ENCODE measurements around the gene EYA3. TPM values are rescaled to one million over a fixed set of nuclear protein-coding genes. Genes with fewer than 3 reads are reported as not detected.

The EYA3 gene
- polyA plus RNA-seq, 6 donors from 2014 or later = 5.2 to 26.3 (median 7.6) TPM

DNA sequence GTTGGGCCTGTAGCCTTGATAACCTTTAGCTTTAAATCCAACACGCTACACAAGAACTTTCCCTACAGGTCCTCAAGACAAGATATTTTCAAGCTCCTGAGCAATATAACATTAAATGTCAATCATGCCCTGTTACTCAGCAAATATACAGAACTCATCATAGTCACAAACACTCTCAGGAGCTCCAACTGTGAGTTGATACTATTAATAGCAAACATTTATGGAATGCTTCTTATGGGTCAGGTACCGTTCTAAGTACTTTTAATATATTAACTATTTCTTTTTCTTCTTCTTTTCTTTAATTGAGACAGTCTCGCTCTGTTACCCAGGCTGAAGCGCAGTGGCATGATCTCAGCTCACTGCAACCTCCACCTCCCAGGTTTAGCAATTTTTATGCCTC, 10.1 kb downstream of the EYA3 start:
- Mint-ChIP-seq H3K36me3 (no peaks in the 10 kb centered on the region), H3K4me1 (peaks cover 10 to 18% (median 15%) of the 10 kb centered on the region in 3 donors), H3K9me3 (no peaks in the 10 kb centered on the region), H3K27me3 (no peaks in the 10 kb centered on the region), H3K4me3 (no peak overlapping the region), H3K27ac (no peak overlapping the region)
- ATAC-seq (ENCODE audit: low read depth in 2 of 2) (no peak), DNase-seq (no peak)

GRCh38 chr1:28074892-28075511, 13.4 kb downstream of the EYA3 start:
- Mint-ChIP-seq H3K9me3 (no peaks in the 10 kb centered on the region), H3K27ac (peak overlapping the region in 2 of 6 donors; percentile 36 to 59), H3K27me3 (no peaks in the 10 kb centered on the region), H3K4me3 (no peak overlapping the region), H3K4me1 (peaks cover 14 to 47% (median 45%) of the 10 kb centered on the region in 3 donors), H3K36me3 (no peaks in the 10 kb centered on the region)
- DNase-seq (no peak), ATAC-seq (ENCODE audit: low read depth in 2 of 2) (no peak)

- DNase-seq (no peak), ATAC-seq (ENCODE audit: low read depth in 2 of 2) (no peak)
- Mint-ChIP-seq H3K27ac (no peak overlapping the region), H3K36me3 (no peaks in the 10 kb centered on the region), H3K4me3 (no peak overlapping the region), H3K27me3 (no peaks in the 10 kb centered on the region), H3K4me1 (peaks cover 20 to 54% (median 53%) of the 10 kb centered on the region in 3 donors), H3K9me3 (no peaks in the 10 kb centered on the region)
These were observed 14.5 kb downstream of the EYA3 start for GRCh38 chr1:28073867-28074266.

- DNase-seq (no peak), ATAC-seq (ENCODE audit: low read depth in 2 of 2) (peak in 1 of 2 donors; percentile 49)
- H3K4me1 Mint-ChIP-seq = peaks cover 20 to 54% (median 54%) of the 10 kb centered on the region in 3 donors
- H3K36me3 Mint-ChIP-seq = no peaks in the 10 kb centered on the region
- no peaks in the 10 kb centered on the region for H3K27me3 Mint-ChIP-seq
- H3K4me3 Mint-ChIP-seq = peak overlapping the region in 1 of 8 donors; percentile 4
- H3K27ac Mint-ChIP-seq = peak overlapping the region in 2 of 6 donors; percentile 1
- H3K9me3 Mint-ChIP-seq = no peaks in the 10 kb centered on the region
These were observed 16.6 kb downstream of the EYA3 start for GRCh38 chr1:28071813-28072212.

GRCh38 chr1:28070725-28071593, 17.5 kb downstream of the EYA3 start:
- no peak overlapping the region for H3K4me3 Mint-ChIP-seq
- H3K27me3 Mint-ChIP-seq = no peaks in the 10 kb centered on the region
- H3K36me3 Mint-ChIP-seq = no peaks in the 10 kb centered on the region
- no peaks in the 10 kb centered on the region for H3K9me3 Mint-ChIP-seq
- H3K4me1 Mint-ChIP-seq = peaks cover 22 to 55% (median 52%) of the 10 kb centered on the region in 3 donors
- peak overlapping the region in 1 of 6 donors; percentile 38 for H3K27ac Mint-ChIP-seq
- ATAC-seq (ENCODE audit: low read depth in 2 of 2) = no peak
- DNase-seq = no peak

DNA sequence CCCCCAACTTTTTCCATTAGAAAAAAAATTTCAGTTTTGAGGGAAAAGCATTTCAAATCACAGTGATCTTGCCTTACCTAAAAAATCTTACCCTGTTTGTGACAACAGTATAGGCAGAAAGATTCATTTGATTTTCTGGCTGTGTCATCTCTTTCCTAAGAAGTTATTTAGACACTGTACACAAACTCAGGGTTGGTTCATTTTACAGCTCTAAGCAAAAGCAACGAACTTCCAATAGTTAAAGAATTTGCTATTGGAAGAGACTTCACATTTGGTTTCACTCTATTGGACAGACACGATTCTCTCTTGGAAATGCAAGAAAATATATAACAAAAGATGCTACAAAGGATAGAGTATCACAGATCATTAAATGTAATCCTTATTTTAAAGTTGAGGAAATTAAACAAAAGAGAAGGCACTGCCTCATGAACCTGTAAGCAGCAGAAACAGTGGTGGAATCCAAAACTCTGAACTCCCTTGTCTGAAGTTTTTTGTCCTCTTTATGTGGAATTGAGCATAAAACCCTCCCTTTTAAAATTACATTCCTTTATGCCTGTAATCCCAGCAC, 20.8 kb downstream of the EYA3 start:
- no peaks in the 10 kb centered on the region for H3K9me3 Mint-ChIP-seq
- peaks cover 15 to 36% (median 28%) of the 10 kb centered on the region in 3 donors for H3K4me1 Mint-ChIP-seq
- H3K27ac Mint-ChIP-seq = peak overlapping the region in 3 of 6 donors; percentile 12 to 33 (median 15)
- H3K27me3 Mint-ChIP-seq = no peaks in the 10 kb centered on the region
- DNase-seq = no peak
- H3K4me3 Mint-ChIP-seq = no peak overlapping the region
- no peaks in the 10 kb centered on the region for H3K36me3 Mint-ChIP-seq
- ATAC-seq (ENCODE audit: low read depth in 2 of 2) = no peak

DNA sequence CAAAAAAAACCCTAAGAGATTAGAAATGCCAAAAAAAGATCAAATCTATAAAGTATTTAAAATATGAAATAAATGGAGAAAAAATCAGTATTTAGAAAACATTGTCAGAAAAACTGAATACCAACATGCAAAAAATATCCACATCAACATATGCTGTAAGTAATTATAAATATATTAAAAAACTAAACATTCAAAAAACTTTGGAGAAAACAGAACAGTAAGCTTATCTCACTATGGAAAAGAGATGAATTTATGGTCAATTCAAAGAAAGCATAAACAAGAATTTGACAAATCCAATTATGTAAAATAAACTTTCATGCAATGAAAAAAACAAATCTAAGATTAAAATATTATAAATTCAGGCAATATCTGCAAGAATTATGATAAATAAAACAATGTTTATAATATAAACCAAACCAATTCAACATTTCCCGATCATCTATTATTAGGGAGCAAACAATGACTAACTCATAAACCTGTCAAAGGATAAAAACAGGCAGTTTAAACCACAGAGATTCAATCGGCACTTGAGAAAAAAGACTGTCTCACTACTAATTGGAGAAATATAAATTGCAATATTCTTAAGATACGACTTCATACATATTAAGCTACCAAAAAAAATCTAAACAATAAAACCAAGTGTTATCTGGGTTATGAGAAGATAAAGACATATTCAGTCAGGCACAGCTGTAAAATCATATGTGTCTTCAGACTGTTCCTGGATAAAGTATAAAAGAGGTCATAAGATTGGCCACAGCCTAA, 21.8 kb downstream of the EYA3 start:
- no peaks in the 10 kb centered on the region for H3K36me3 Mint-ChIP-seq
- H3K27me3 Mint-ChIP-seq = no peaks in the 10 kb centered on the region
- ATAC-seq (ENCODE audit: low read depth in 2 of 2) = no peak
- no peaks in the 10 kb centered on the region for H3K9me3 Mint-ChIP-seq
- no peak overlapping the region for H3K4me3 Mint-ChIP-seq
- no peak for DNase-seq
- H3K27ac Mint-ChIP-seq = no peak overlapping the region
- H3K4me1 Mint-ChIP-seq = peaks cover 15 to 26% (median 18%) of the 10 kb centered on the region in 3 donors

DNA sequence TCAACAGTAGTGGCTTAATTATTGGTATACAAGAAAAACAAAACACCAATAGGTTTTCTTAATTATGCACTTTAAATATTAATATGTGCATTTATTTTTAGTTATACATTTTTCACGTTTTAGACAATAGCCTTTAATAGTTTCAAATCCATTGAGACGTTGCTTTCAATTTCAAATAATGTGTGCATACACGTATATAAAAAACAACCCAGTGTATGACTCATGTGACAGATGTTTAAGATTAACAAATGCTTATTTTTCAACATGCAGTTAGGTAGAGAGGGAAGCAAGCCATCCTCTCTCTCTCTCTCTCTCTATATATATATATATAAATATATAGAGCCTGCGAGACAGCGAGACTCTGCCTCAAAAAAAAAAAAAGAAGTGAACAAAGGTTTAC, 24.3 kb downstream of the EYA3 start:
- H3K4me1 Mint-ChIP-seq = peaks cover 3 to 8% (median 7%) of the 10 kb centered on the region in 3 donors
- no peak overlapping the region for H3K4me3 Mint-ChIP-seq
- no peaks in the 10 kb centered on the region for H3K27me3 Mint-ChIP-seq
- no peaks in the 10 kb centered on the region for H3K9me3 Mint-ChIP-seq
- no peaks in the 10 kb centered on the region for H3K36me3 Mint-ChIP-seq
- H3K27ac Mint-ChIP-seq = no peak overlapping the region
- DNase-seq (no peak), ATAC-seq (ENCODE audit: low read depth in 2 of 2) (no peak)

GRCh38 chr1:28062806-28063205, 25.6 kb downstream of the EYA3 start:
- DNase-seq (no peak), ATAC-seq (ENCODE audit: low read depth in 2 of 2) (no peak)
- Mint-ChIP-seq H3K27me3 (no peaks in the 10 kb centered on the region), H3K36me3 (no peaks in the 10 kb centered on the region), H3K4me1 (peaks cover 8 to 13% (median 8%) of the 10 kb centered on the region in 3 donors), H3K9me3 (no peaks in the 10 kb centered on the region), H3K4me3 (no peak overlapping the region), H3K27ac (no peak overlapping the region)

GRCh38 chr1:28058971-28059878, 29.2 kb downstream of the EYA3 start:
- Mint-ChIP-seq H3K4me1 (peaks cover 17 to 21% (median 21%) of the 10 kb centered on the region in 3 donors), H3K9me3 (no peaks in the 10 kb centered on the region), H3K4me3 (no peak overlapping the region), H3K27ac (peak overlapping the region in 2 of 6 donors; percentile 21 to 37), H3K27me3 (no peaks in the 10 kb centered on the region), H3K36me3 (no peaks in the 10 kb centered on the region)
- ATAC-seq (ENCODE audit: low read depth in 2 of 2) (no peak), DNase-seq (no peak)

DNA sequence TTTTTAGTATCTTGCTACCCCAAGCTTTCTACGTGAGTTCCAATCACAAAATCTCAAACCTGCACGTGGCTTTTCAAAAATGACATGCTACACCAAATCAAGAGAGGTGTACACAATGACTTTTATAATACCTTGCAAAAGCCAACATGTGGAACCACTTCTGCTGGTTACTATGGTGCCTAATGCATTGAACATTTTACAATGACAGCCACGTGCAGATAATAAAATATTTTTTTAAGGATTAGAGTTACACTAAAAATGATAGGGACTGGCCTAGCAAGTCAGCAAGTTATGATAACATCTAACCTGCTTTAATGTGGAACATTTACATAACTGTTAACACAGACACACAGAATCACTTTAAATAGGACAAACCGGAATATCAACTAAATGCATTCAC, 30.2 kb downstream of the EYA3 start:
- no peak for ATAC-seq (ENCODE audit: low read depth in 2 of 2)
- Mint-ChIP-seq H3K4me3 (no peak overlapping the region), H3K27ac (peak overlapping the region in 1 of 6 donors; percentile 61), H3K4me1 (peaks cover 17 to 21% (median 21%) of the 10 kb centered on the region in 3 donors), H3K36me3 (no peaks in the 10 kb centered on the region), H3K27me3 (no peaks in the 10 kb centered on the region), H3K9me3 (no peaks in the 10 kb centered on the region)
- no peak for DNase-seq

GRCh38 chr1:28056129-28056925, 32.1 kb downstream of the EYA3 start:
- H3K9me3 Mint-ChIP-seq = no peaks in the 10 kb centered on the region
- H3K4me1 Mint-ChIP-seq = peaks cover 17 to 21% (median 21%) of the 10 kb centered on the region in 3 donors
- no peaks in the 10 kb centered on the region for H3K27me3 Mint-ChIP-seq
- peak overlapping the region; percentile 56 to 97 (median 86) for H3K27ac Mint-ChIP-seq
- H3K36me3 Mint-ChIP-seq = no peaks in the 10 kb centered on the region
- peak; percentile 96 to 99 for ATAC-seq (ENCODE audit: low read depth in 2 of 2)
- DNase-seq = peak; percentile 42
- peak overlapping the region in 5 of 8 donors; percentile 25 to 63 (median 30) for H3K4me3 Mint-ChIP-seq

Measured in naive B cell (primary cell).